Heart right ventricle (tissue), 16 donors: Measurements from ENCODE around the gene CCDC92. TPM values are rescaled to one million over a fixed set of nuclear protein-coding genes. Genes with fewer than 3 reads are reported as not detected.

Experiments
- ATAC-seq, 8 donors: fragments of 200-7000 bp; cut with Tn5 transposase; one replicate each; pipeline ENCODE4 v1.9.1; 2020; ENCODE audit warnings: mild to moderate bottlenecking in 8 of 8, moderate library complexity in 8 of 8, moderate number of reproducible peaks in 1 of 8
- DNase-seq, 2 donors: peaks; one replicate each; pipeline ENCODE4 v3.0.0-alpha.2; 2020
- H3K27ac ChIP-seq, 10 donors: fragments of 200-600 bp; sonication (generic) in 2 of 10; one replicate each; pipeline versions ENCODE4 v1.5.0 to v1.8.0; 2020 to 2022; ENCODE audit warnings: mild to moderate bottlenecking in 3 of 10
- H3K27me3 ChIP-seq, 7 donors: fragments of 200-600 bp; one replicate each; pipeline ENCODE4 v1.8.0; 2021 to 2022; ENCODE audit warnings: mild to moderate bottlenecking in 2 of 7
- H3K36me3 ChIP-seq, 9 donors: fragments of 200-600 bp; sonication (generic) in 1 of 9; one replicate each; pipeline versions ENCODE4 v1.5.0 to v1.8.0; 2020 to 2022; ENCODE audit warnings: mild to moderate bottlenecking in 2 of 9
- H3K4me1 ChIP-seq, 9 donors: fragments of 200-600 bp; sonication (generic) in 1 of 9; one replicate each; pipeline versions ENCODE4 v1.5.0 to v1.8.0; 2020 to 2022; ENCODE audit warnings: mild to moderate bottlenecking in 4 of 9
- H3K4me3 ChIP-seq, 10 donors: fragments of 200-600 bp; sonication (generic) in 2 of 10; one replicate each; pipeline versions ENCODE4 v1.5.0 to v1.8.0; 2020 to 2022; ENCODE audit warnings: mild to moderate bottlenecking in 7 of 10, moderate library complexity in 2 of 10
- H3K9me3 ChIP-seq, 11 donors: fragments of 200-600 bp in 10 of 11; sonication (generic) in 2 of 11; one replicate each; pipeline versions ENCODE4 v1.5.0 to v1.8.0; 2013 to 2022; ENCODE audit warnings: mild to moderate bottlenecking in 2 of 11, control low read depth in 1 of 11, moderate library complexity in 1 of 11
- CTCF ChIP-seq, 9 donors: fragments of 200-600 bp; sonication (generic) in 2 of 9; IDR thresholded peaks; one replicate each; pipeline versions ENCODE4 v1.5.0 to v1.8.0; 2021 to 2022; ENCODE audit warnings: antibody characterized with exemption in 9 of 9, mild to moderate bottlenecking in 5 of 9, moderate library complexity in 1 of 9
- WGBS, 2 donors: extraction: QIAGEN DNeasy Blood & Tissue Kit; methylation state at CpG; one replicate each; pipeline ENCODE4 v1.1.7; 2013; ENCODE audit warnings: inconsistent platforms in 1 of 2; 5-methylcytosine and 5-hydroxymethylcytosine counted together
- intact Hi-C, 10 donors: fragments of 100-400 bp; cut with DNase I; formaldehyde crosslinking; loops; one replicate each; pipeline versions ENCODE4 v1.11.1 to v1.14.2; 2022
- polyA plus RNA-seq, 2 donors: library from polyadenylated mRNA; stranded (reverse); fragments of 200-250 nt; gene quantifications; one replicate each; pipeline ENCODE4 v1.2.3, GENCODE V29; 2013
- total RNA-seq, 10 donors: library from RNA; stranded (reverse); fragmentation: NEBNext Ultra II Directional in 3 of 10; extraction: Animal tissue kit (Norgen Biotek cat#: 25700) in 3 of 10; gene quantifications; one replicate each; pipeline versions ENCODE4 v1.2.1 to v1.2.4, GENCODE V29; 2021 to 2023
- donor health status: Arrhythmogenic right ventricular cardiomyopathy.
- donor health status: ischemic (EF 13 %, LVEDD 7.1; RV severe dilation, severe dysfunction).
- donor health status: healthy with polysubstance abuse.
- donor health status: DM: no; HTN: yes; CAD: no.
- donor health status: DM: no; HTN: no; CAD: no.
- donor health status: ischemic (EF 25% LVEDD 6.9; RV normal size, moderate dysfunction).
- donor health status: ischemic (EF 25% LVEDD 5.7; RV mildly dilated, moderate dysfunction).
- donor health status: healthy.
- donor health status: DM: yes; HTN: yes; CAD: no.
- donor health status: Ischemic cardiomyopathy.
- donor health status: ischemic (EF 35%, LVEDD 5.7; RV mildly dilated, moderate dysfunction).
- donor health status: nonischemic (EF 11% LVEDD 7.7; RV severe dilation, severe dysfunction).
- donor health status: DM: yes; HTN: yes; CAD: no.
- donor health status: PGD.
- donor health status: ischemic (EF 29% LVEDD 5.4; RV normal size, mild dysfunction).
- donor health status: nonischemic (EF 23%, LVEDD 6.1; RV moderate dilation, normal function).

The CCDC92 gene
- total and polyA plus RNA-seq, 12 donors = 38.5 to 77.1 (median 56.5) TPM

- no peaks in the 10 kb centered on the region for H3K9me3 ChIP-seq
- no peaks in the 10 kb centered on the region for H3K27me3 ChIP-seq
- WGBS, 2 donors = 85 to 88% methylated on average over 5 of the region's 5 CpGs
- intact Hi-C loops = no loop called here
- no peak for ATAC-seq
- H3K36me3 ChIP-seq = peaks cover 0 to 63% (median 3%) of the 10 kb centered on the region in 9 donors
- TF ChIP-seq CTCF (IDR thresholded peaks at IDR 0.05) = no peak
- peaks cover 5 to 84% (median 41%) of the 10 kb centered on the region in 9 donors for H3K4me1 ChIP-seq
- no peak overlapping the region for H3K4me3 ChIP-seq
- DNase-seq = no peak
- peak overlapping the region in 1 of 10 donors; percentile 39 for H3K27ac ChIP-seq
Observed at GRCh38 chr12:124000111-124000510, 27.5 kb upstream of the CCDC92 start.

DNA sequence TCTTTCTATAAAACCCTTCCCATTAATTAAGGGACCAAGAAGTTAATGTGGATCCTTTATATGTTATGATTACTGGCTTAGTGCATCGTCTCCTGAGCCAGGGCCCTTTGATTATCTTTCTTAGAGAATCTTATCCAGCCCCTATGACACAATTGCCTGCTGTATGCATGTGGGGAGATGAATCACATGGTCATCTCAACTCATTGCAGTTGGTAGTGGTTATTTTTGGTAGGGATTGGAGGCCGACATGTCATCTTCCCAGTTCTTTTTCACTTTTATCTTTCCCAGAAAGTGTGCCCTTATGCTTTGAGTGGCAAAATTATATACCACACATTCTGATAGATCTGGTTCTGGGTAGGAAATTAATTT, 26.3 kb upstream of the CCDC92 start:
- TF ChIP-seq CTCF (IDR thresholded peaks at IDR 0.05) = no peak
- H3K36me3 ChIP-seq = peaks cover 0 to 54% (median 0%) of the 10 kb centered on the region in 9 donors
- no peak for DNase-seq
- H3K4me1 ChIP-seq = peaks cover 5 to 87% (median 47%) of the 10 kb centered on the region in 9 donors
- WGBS, 2 donors = 50 to 58% methylated on average over 2 of the region's 2 CpGs
- H3K27ac ChIP-seq = peak overlapping the region in 4 of 10 donors; percentile 1 to 41 (median 30)
- ATAC-seq = peak in 2 of 8 donors; percentile 24 to 28
- H3K9me3 ChIP-seq = no peaks in the 10 kb centered on the region
- H3K4me3 ChIP-seq = no peak overlapping the region
- H3K27me3 ChIP-seq = no peaks in the 10 kb centered on the region
- intact Hi-C loops = no loop called here

DNA sequence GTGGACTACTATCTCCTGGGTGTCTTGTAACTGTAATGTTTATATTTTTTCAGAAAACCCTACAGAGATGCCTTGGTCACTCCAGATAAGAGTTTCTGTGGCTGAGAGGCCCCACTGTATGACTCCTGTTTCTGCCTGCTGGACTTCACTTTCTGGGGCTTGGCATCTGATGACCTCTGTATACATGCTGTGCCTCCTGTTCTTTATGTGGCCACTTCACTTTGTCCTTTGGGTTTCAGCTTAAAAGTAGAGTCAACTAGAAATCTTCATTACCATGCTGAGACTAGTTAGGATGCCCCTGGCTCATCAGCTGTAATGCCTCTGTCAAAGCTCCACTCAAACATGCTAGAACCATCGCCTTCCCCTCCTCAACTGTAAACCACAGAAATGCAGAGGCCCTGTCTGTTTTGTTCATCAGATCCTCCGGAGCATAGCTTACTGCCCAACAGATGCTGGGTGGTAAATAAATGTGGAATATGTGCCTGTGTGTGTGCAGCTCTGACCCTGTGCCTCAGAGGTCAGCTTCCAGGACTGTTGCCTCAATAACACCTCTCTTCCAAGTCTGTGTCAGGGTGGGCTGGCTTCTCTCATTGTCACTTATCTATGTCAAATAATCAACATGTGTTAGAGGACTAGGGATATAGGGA, 25.8 kb upstream of the CCDC92 start:
- intact Hi-C loops = no loop called here
- peaks cover 0 to 54% (median 0%) of the 10 kb centered on the region in 9 donors for H3K36me3 ChIP-seq

DNA sequence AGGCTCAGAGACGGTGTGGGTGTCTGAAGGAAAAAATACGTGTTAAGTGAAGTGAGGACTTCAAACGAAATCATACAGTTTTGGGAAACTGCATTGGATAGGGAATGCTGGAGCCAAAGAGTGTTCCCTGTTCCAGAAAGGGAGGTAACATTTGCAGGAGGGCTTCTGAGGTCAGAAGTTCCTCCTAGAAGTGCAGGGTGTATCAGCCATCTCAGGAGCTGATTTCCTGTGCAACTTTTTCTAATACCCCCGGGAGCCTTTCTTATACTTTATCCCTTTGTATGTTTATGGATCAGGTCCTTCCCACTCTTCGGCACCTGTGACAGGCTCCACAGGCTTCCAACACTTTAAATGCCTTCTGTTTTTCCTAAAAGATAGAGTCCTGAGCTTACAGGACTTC, 25.3 kb upstream of the CCDC92 start:
- peaks cover 0 to 54% (median 0%) of the 10 kb centered on the region in 9 donors for H3K36me3 ChIP-seq
- H3K4me3 ChIP-seq = no peak overlapping the region
- no peaks in the 10 kb centered on the region for H3K9me3 ChIP-seq
- WGBS, 2 donors = 64 to 71% methylated on average over 5 of the region's 5 CpGs
- H3K27ac ChIP-seq = peak overlapping the region in 2 of 10 donors; percentile 1 to 26
- no peak for TF ChIP-seq CTCF (IDR thresholded peaks at IDR 0.05)
- ATAC-seq (no peak), DNase-seq (no peak)
- intact Hi-C loops = no loop called here
- no peaks in the 10 kb centered on the region for H3K27me3 ChIP-seq
- peaks cover 5 to 92% (median 48%) of the 10 kb centered on the region in 9 donors for H3K4me1 ChIP-seq

More for the DNA sequence above, 25.8 kb upstream of the CCDC92 start:
- Histone ChIP-seq H3K27me3 (no peaks in the 10 kb centered on the region), H3K4me3 (no peak overlapping the region), H3K9me3 (no peaks in the 10 kb centered on the region), H3K4me1 (peaks cover 5 to 91% (median 47%) of the 10 kb centered on the region in 9 donors), H3K27ac (peak overlapping the region in 4 of 10 donors; percentile 1 to 41 (median 24))
- no peak for TF ChIP-seq CTCF (IDR thresholded peaks at IDR 0.05)
- DNase-seq = no peak
- WGBS, 2 donors = 66 to 79% methylated on average over 2 of the region's 2 CpGs
- peak in 1 of 8 donors; percentile 35 for ATAC-seq
